ENCODE results near the gene SRRD.
A peak's percentile ranks its signal among the peaks of the same experiment; 100 is the strongest.

Gene SRRD

DNA sequence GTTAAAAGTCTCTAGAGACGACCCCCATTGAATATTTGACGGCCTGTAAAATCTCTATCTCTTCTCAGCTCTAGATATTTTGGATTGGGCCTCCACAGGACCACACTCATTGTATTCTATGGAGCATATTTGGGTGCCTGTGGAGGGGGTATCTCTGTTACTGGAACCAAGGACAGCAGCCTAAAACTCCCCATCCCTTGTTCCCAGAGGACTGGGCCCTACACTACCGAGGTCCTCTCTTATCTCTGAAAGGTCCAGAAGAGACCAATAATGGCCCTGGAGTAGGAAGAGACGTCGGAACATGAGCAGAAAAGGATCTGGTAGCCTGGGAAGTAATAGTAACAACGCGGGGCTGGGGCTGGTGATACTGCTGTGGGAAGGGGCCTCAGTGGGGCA is 636 bp upstream of the SRRD start:
- no peak for TF ChIP-seq EP300 (IDR thresholded peaks at IDR 0.05; ENCODE audit: borderline replicate concordance)
- no peak for TF ChIP-seq TEAD4 (IDR thresholded peaks at IDR 0.05)
- TF ChIP-seq, protein P1, sequence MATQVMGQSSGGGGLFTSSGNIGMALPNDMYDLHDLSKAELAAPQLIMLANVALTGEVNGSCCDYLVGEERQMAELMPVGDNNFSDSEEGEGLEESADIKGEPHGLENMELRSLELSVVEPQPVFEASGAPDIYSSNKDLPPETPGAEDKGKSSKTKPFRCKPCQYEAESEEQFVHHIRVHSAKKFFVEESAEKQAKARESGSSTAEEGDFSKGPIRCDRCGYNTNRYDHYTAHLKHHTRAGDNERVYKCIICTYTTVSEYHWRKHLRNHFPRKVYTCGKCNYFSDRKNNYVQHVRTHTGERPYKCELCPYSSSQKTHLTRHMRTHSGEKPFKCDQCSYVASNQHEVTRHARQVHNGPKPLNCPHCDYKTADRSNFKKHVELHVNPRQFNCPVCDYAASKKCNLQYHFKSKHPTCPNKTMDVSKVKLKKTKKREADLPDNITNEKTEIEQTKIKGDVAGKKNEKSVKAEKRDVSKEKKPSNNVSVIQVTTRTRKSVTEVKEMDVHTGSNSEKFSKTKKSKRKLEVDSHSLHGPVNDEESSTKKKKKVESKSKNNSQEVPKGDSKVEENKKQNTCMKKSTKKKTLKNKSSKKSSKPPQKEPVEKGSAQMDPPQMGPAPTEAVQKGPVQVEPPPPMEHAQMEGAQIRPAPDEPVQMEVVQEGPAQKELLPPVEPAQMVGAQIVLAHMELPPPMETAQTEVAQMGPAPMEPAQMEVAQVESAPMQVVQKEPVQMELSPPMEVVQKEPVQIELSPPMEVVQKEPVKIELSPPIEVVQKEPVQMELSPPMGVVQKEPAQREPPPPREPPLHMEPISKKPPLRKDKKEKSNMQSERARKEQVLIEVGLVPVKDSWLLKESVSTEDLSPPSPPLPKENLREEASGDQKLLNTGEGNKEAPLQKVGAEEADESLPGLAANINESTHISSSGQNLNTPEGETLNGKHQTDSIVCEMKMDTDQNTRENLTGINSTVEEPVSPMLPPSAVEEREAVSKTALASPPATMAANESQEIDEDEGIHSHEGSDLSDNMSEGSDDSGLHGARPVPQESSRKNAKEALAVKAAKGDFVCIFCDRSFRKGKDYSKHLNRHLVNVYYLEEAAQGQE (IDR thresholded peaks at IDR 0.05; ENCODE audit: low read depth): peak; percentile 36; the same call in 1 of the 2 replicates
- no peak for TF ChIP-seq TAF1 (IDR thresholded peaks at IDR 0.05; ENCODE audit: low read depth)
- no peak for TF ChIP-seq CEBPB (IDR thresholded peaks at IDR 0.05)
- TF ChIP-seq ZBTB7A (IDR thresholded peaks at IDR 0.05; ENCODE audit: low read depth): no peak
- TF ChIP-seq, protein P2, sequence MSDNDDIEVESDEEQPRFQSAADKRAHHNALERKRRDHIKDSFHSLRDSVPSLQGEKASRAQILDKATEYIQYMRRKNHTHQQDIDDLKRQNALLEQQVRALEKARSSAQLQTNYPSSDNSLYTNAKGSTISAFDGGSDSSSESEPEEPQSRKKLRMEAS (IDR thresholded peaks at IDR 0.05): no peak
- TF ChIP-seq EGR1 (IDR thresholded peaks at IDR 0.05): no peak

DNA sequence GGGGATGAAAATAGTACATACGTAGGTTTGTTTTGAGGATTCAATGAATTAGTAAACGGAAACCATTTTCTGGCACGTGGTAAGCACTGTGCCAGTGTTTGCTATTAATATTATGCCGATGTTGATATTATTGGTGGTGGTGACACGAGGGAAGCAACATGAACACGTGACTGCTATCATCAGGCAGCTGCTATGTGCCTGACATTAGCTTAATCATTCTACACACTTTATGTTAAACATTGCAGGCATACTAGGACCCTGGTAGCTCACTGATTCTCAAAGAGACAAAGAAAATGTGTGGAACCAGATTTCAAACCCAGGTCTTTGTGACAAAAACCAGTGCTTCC is 656 bp downstream of the SRRD start:
- TF ChIP-seq, protein P2 (IDR thresholded peaks at IDR 0.05): peak; percentile 40; the same call in 1 of the 2 replicates
- TF ChIP-seq, protein P3, sequence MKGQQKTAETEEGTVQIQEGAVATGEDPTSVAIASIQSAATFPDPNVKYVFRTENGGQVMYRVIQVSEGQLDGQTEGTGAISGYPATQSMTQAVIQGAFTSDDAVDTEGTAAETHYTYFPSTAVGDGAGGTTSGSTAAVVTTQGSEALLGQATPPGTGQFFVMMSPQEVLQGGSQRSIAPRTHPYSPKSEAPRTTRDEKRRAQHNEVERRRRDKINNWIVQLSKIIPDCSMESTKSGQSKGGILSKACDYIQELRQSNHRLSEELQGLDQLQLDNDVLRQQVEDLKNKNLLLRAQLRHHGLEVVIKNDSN (IDR thresholded peaks at IDR 0.05): peak; percentile 79
- TF ChIP-seq EP300 (IDR thresholded peaks at IDR 0.05; ENCODE audit: borderline replicate concordance): no peak
- no peak for TF ChIP-seq FOXM1 (IDR thresholded peaks at IDR 0.05; ENCODE audit: borderline replicate concordance, low read depth)

DNA sequence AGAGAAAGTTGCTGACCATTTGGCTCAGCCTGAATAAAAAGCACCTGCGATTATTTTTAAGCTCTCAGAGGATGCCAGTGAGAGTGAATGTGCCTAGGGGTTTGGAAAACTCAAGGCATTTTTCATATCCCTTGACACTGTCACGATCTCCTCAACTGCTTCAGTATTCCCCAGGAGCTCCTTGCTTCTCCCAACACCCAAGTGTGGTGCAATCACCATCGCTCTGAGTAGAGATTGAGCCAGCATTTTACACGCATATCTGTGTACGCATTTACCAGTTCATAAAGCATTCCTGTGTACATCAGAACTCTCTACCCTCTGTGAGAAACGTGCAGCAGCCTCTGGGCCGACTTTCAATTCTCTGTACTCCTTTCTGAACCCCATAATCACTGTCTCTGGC is 1.3 kb downstream of the SRRD start:
- TF ChIP-seq TEAD4 (IDR thresholded peaks at IDR 0.05): no peak
- TF ChIP-seq EGR1 (IDR thresholded peaks at IDR 0.05): no peak
- TF ChIP-seq TAF1 (IDR thresholded peaks at IDR 0.05; ENCODE audit: low read depth): no peak
- TF ChIP-seq, protein P3 (IDR thresholded peaks at IDR 0.05): no peak
- TF ChIP-seq TCF12 (IDR thresholded peaks at IDR 0.05; ENCODE audit: low read depth): no peak
- TF ChIP-seq EP300 (IDR thresholded peaks at IDR 0.05; ENCODE audit: borderline replicate concordance): no peak
- no peak for TF ChIP-seq CEBPB (IDR thresholded peaks at IDR 0.05)
- TF ChIP-seq, protein P1 (IDR thresholded peaks at IDR 0.05; ENCODE audit: low read depth): no peak
- TF ChIP-seq YY1 (IDR thresholded peaks at IDR 0.05; ENCODE audit: low read depth): no peak
- TF ChIP-seq RAD21 (IDR thresholded peaks at IDR 0.05; ENCODE audit: low read depth): no peak
- no peak for TF ChIP-seq NFIC (IDR thresholded peaks at IDR 0.05)
- TF ChIP-seq FOXM1 (IDR thresholded peaks at IDR 0.05; ENCODE audit: borderline replicate concordance, low read depth): no peak
- TF ChIP-seq CREB1 (IDR thresholded peaks at IDR 0.05; ENCODE audit: low read depth): no peak
- TF ChIP-seq, protein P2 (IDR thresholded peaks at IDR 0.05): no peak
- no peak for TF ChIP-seq ZBTB7A (IDR thresholded peaks at IDR 0.05; ENCODE audit: low read depth)

DNA sequence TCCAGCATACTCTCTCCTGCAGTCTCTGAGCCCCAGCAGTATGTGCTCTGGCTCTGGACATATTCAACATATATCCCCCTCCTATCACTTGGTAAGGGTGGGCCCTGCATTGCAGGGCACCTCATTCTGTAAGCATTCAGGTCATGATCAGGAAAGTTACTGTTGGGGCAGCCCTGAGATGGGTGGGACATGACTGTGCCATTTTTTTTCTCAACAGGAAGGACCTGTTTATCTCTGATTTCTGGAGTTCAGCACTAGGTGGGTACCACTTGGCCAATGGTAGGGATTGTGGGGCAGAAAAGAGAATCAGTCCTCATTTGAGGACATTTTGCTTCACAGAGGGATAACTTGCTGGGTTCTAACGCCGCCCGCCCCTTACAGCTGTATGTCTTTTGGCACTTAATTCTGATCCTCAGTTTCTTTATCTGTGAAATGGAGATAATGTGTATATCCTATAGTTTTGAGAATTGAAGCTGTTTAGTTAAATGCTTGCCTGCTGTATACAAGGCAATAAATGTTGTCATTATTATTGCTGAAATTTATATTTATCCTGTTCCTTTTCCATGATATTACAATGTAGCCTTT is 2.2 kb downstream of the SRRD start:
- TF ChIP-seq YY1 (IDR thresholded peaks at IDR 0.05; ENCODE audit: low read depth): no peak
- TF ChIP-seq RAD21 (IDR thresholded peaks at IDR 0.05; ENCODE audit: low read depth): no peak
- TF ChIP-seq, protein P3 (IDR thresholded peaks at IDR 0.05): no peak
- no peak for TF ChIP-seq EGR1 (IDR thresholded peaks at IDR 0.05)
- TF ChIP-seq TAF1 (IDR thresholded peaks at IDR 0.05; ENCODE audit: low read depth): no peak
- no peak for TF ChIP-seq TCF12 (IDR thresholded peaks at IDR 0.05; ENCODE audit: low read depth)
- no peak for TF ChIP-seq FOXM1 (IDR thresholded peaks at IDR 0.05; ENCODE audit: borderline replicate concordance, low read depth)
- TF ChIP-seq ZBTB7A (IDR thresholded peaks at IDR 0.05; ENCODE audit: low read depth): no peak
- TF ChIP-seq EP300 (IDR thresholded peaks at IDR 0.05; ENCODE audit: borderline replicate concordance): no peak
- no peak for TF ChIP-seq TEAD4 (IDR thresholded peaks at IDR 0.05)

DNA sequence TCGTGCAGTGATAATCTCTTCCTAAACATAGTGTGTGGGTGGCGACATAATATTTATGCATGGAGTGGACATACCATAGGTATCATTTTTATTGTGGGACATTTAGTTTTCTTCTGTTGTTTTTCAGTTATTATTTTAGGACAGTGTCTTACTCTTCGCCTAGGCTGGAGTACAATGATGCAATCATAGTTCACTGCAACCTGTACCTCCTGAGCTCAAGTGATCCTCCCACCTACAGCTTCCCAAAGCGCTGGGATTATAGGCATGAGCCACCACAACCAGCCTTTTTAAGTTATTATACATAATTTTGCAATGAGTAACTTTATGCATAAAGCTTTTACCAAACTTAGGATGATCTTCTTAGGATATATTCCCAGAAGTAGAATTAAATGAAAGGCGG is 2.7 kb downstream of the SRRD start:
- TF ChIP-seq CREB1 (IDR thresholded peaks at IDR 0.05; ENCODE audit: low read depth) (no peak), CEBPB (IDR thresholded peaks at IDR 0.05) (no peak), TCF12 (IDR thresholded peaks at IDR 0.05; ENCODE audit: low read depth) (no peak), FOXM1 (IDR thresholded peaks at IDR 0.05; ENCODE audit: borderline replicate concordance, low read depth) (no peak)
- TF ChIP-seq, protein P1 (IDR thresholded peaks at IDR 0.05; ENCODE audit: low read depth): no peak
